Measurements from ENCODE around the gene EIF4B.

GRCh38 chr12:53077030-53077429 lies 70.8 kb downstream of the EIF4B start:
- TF ChIP-seq EZH2phosphoT487 (IDR thresholded peaks at IDR 0.05; ENCODE audit: insufficient read depth, low read depth) (no peak), EZH2 (IDR thresholded peaks at IDR 0.05; ENCODE audit: insufficient read depth, poor library complexity, severe bottlenecking) (no peak)
